ENCODE data around the gene CHD9NB.

- no peak for TF ChIP-seq EZH2 (IDR thresholded peaks at IDR 0.05)
- no peak for TF ChIP-seq POLR2AphosphoS5 (IDR thresholded peaks at IDR 0.05; ENCODE audit: borderline replicate concordance, low read depth, low read length)
Observed at GRCh38 chr16:53090591-53091411, 38.1 kb upstream of the CHD9NB start.

Measured in SK-N-MC (cell line).